HCT116 (cell line): ENCODE measurements around the gene SBNO2. TPM values are rescaled to one million over a fixed set of nuclear protein-coding genes. Genes with fewer than 3 reads are reported as not detected.
"Not testable (repeated sequence)": the region's sequence is repeated elsewhere in the genome, so short reads cannot be mapped to it uniquely, and the experiment has no call there.

Experiments used
- ATAC-seq: fragments of 200-7000 bp; cut with Tn5 transposase; 2 replicates; pipeline ENCODE4 v1.9.1; 2020; ENCODE audit warnings: mild to moderate bottlenecking, moderate library complexity
- BruUV-seq: library from RNA; stranded (reverse); fragments of 400-500 nt; replicated peaks from 2 replicates; lab custom pipeline; 2021; lab: Mats Ljungman, UMichigan
- CTCF ChIA-PET: fragments of 300-600 bp; sonication (Branson Sonifier 250); formaldehyde crosslinking; loops from one replicate; lab custom pipeline; 2021; ENCODE audit warnings: antibody characterized with exemption; lab: Charles Lee
- POLR2A ChIA-PET: fragments of 300-600, 350-600 bp; sonication (Branson Sonifier 250); formaldehyde crosslinking; loops from one replicate; lab custom pipeline; 2021; ENCODE audit warnings: antibody characterized with exemption; lab: Charles Lee
- RAD21 ChIA-PET, 2 experiments: fragments of 300-600 bp; sonication (Branson Sonifier 250); formaldehyde crosslinking; loops; one replicate each; lab custom pipeline; 2023; ENCODE audit warnings: low total read pairs in 2 of 2; ENCODE audit not compliant: uncharacterized antibody in 2 of 2, unreplicated experiment in 2 of 2, low non-redundant PET in 1 of 2; lab: Charles Lee
- DNase-seq: peaks from one replicate; pipeline ENCODE4 v3.0.0-alpha.2; 2010; ENCODE audit warnings: low read depth, low spot score
- H2AFZ ChIP-seq: fragments of 200-600 bp; shearing (Covaris generic), sonication (generic); 2 replicates; pipeline ENCODE4 v1.6.1; 2017; ENCODE audit warnings: low read depth, mixed run types, mixed read lengths, antibody characterized with exemption, low read length; ENCODE audit not compliant: poor library complexity, severe bottlenecking
- H3K27ac ChIP-seq: 2 replicates; pipeline ENCODE4 v1.5.1; 2012; ENCODE audit warnings: low read depth, low read length
- H3K27me3 ChIP-seq: fragments of 200-600 bp; sonication (generic); 2 replicates; pipeline ENCODE4 v1.6.1; 2016; ENCODE audit warnings: mixed run types, low read length, mixed read lengths; ENCODE audit not compliant: insufficient read depth
- H3K36me3 ChIP-seq, 2 experiments: fragments of 200-500 bp in 1 of 2; fragments of 200-600 bp in 1 of 2; sonication (Bioruptor generic) in 1 of 2; sonication (generic) in 1 of 2; 2 replicates each; pipeline versions ENCODE4 v1.5.1 to v1.6.1; 2014 to 2016; ENCODE audit warnings: low read length in 2 of 2, inconsistent platforms in 1 of 2, mixed read lengths in 1 of 2, mixed run types in 1 of 2; ENCODE audit not compliant: insufficient read depth in 2 of 2, control insufficient read depth in 1 of 2
- H3K4me1 ChIP-seq, 2 experiments: fragments of 200-600 bp in 1 of 2; sonication (generic) in 1 of 2; 2 replicates each; pipeline versions ENCODE4 v1.5.1 to v1.6.1; 2012 to 2017; ENCODE audit warnings: low read length in 2 of 2, inconsistent platforms in 1 of 2, mild to moderate bottlenecking in 1 of 2, mixed read lengths in 1 of 2, mixed run types in 1 of 2, moderate library complexity in 1 of 2; ENCODE audit not compliant: insufficient read depth in 2 of 2, control insufficient read depth in 1 of 2
- H3K4me2 ChIP-seq: fragments of 200-600 bp; sonication (generic); 2 replicates; pipeline ENCODE4 v1.6.1; 2017; ENCODE audit warnings: mixed run types, low read length, mixed read lengths
- H3K4me3 ChIP-seq, 2 experiments: fragments of 200-600 bp in 1 of 2; sonication (generic) in 1 of 2; replicated peaks in 1 of 2; 2 replicates each; pipeline ENCODE4 v1.5.1; 2011 to 2016; ENCODE audit warnings: low read length in 2 of 2, control low read depth in 1 of 2, low read depth in 1 of 2, mild to moderate bottlenecking in 1 of 2, mixed read lengths in 1 of 2, mixed run types in 1 of 2
- H3K79me2 ChIP-seq: fragments of 200-600 bp; sonication (generic); 2 replicates; pipeline ENCODE4 v1.6.1; 2017; ENCODE audit warnings: mild to moderate bottlenecking, mixed run types, low read length, moderate library complexity, mixed read lengths; ENCODE audit not compliant: insufficient read depth
- H3K9ac ChIP-seq: fragments of 200-600 bp; sonication (generic); 2 replicates; pipeline ENCODE4 v1.6.1; 2016; ENCODE audit warnings: low read length, mixed read lengths
- H3K9me2 ChIP-seq: fragments of 200-600 bp; sonication (generic), shearing (Covaris generic); 2 replicates; pipeline ENCODE4 v1.6.1; 2017; ENCODE audit warnings: mixed run types, mild to moderate bottlenecking, moderate library complexity; ENCODE audit not compliant: insufficient read depth
- H3K9me3 ChIP-seq, 2 experiments: fragments of 200-500 bp in 1 of 2; fragments of 200-600 bp in 1 of 2; sonication (Bioruptor generic) in 1 of 2; sonication (generic) in 1 of 2; 2 replicates each; pipeline ENCODE4 v1.6.1; 2014 to 2017; ENCODE audit warnings: low read length in 2 of 2, mixed read lengths in 2 of 2, inconsistent platforms in 1 of 2, low read depth in 1 of 2, mild to moderate bottlenecking in 1 of 2, mixed run types in 1 of 2, moderate library complexity in 1 of 2; ENCODE audit not compliant: control insufficient read depth in 1 of 2, insufficient read depth in 1 of 2
- H4K20me1 ChIP-seq: fragments of 200-600 bp; sonication (generic), shearing (Covaris generic); 2 replicates; pipeline ENCODE4 v1.6.1; 2017; ENCODE audit warnings: mixed run types, mild to moderate bottlenecking, moderate library complexity; ENCODE audit not compliant: insufficient read depth
- CBX3 ChIP-seq: IDR thresholded peaks from 2 replicates; pipeline ENCODE4 v1.6.1; 2012; ENCODE audit warnings: low read depth
- CEBPB ChIP-seq: IDR thresholded peaks from 2 replicates; pipeline ENCODE4 v1.6.1; 2012; ENCODE audit warnings: low read depth
- EGR1 ChIP-seq: IDR thresholded peaks from 2 replicates; pipeline ENCODE4 v1.6.1; 2012; ENCODE audit warnings: low read depth
- ELF1 ChIP-seq: IDR thresholded peaks from 2 replicates; pipeline ENCODE4 v1.6.1; 2012; ENCODE audit warnings: low read depth, borderline replicate concordance
- EZH2 ChIP-seq: fragments of 200-600 bp; sonication (generic); IDR thresholded peaks from 2 replicates; pipeline ENCODE4 v1.6.1; 2017; ENCODE audit warnings: antibody characterized with exemption, mixed run types
- POLR2AphosphoS5 ChIP-seq: IDR thresholded peaks from 2 replicates; pipeline ENCODE4 v1.6.1; 2011; ENCODE audit warnings: mild to moderate bottlenecking, low read depth, low read length, moderate library complexity
- RAD21 ChIP-seq: IDR thresholded peaks from 2 replicates; pipeline ENCODE4 v1.6.1; 2012; ENCODE audit warnings: low read depth, mild to moderate bottlenecking
- SP1 ChIP-seq: IDR thresholded peaks from 2 replicates; pipeline ENCODE4 v1.6.1; 2012; ENCODE audit warnings: low read depth
- SRF ChIP-seq: IDR thresholded peaks from 2 replicates; pipeline ENCODE4 v1.6.1; 2012; ENCODE audit warnings: low read depth
- TCF7L2 ChIP-seq: IDR thresholded peaks from 2 replicates; pipeline ENCODE4 v1.7.0; 2011; ENCODE audit warnings: borderline replicate concordance, inconsistent platforms; ENCODE audit not compliant: insufficient read depth, insufficient read length; ENCODE audit errors: extremely low read depth
- YY1 ChIP-seq: IDR thresholded peaks from 2 replicates; pipeline ENCODE4 v1.6.1; 2011; ENCODE audit warnings: low read length, low read depth, moderate library complexity, mild to moderate bottlenecking; ENCODE audit not compliant: insufficient replicate concordance; ENCODE audit errors: extremely low read depth
- ZFX ChIP-seq: fragments of 450-650 bp; IDR thresholded peaks from 2 replicates; pipeline ENCODE4 v1.6.1; 2017
- ZNF274 ChIP-seq: fragments of 200-500 bp; sonication (Bioruptor generic); IDR thresholded peaks from 2 replicates; pipeline ENCODE4 v1.6.1; 2014; ENCODE audit warnings: mild to moderate bottlenecking, low read depth, low read length, inconsistent platforms
- intact Hi-C: fragments of 100-400 bp; cut with micrococcal nuclease; formaldehyde crosslinking; loops from 2 replicates; pipeline ENCODE4 v1.10.0; 2022
- total RNA-seq: library from RNA; stranded (reverse); gene quantifications from one replicate; pipeline ENCODE4 v1.2.1, GENCODE V29; 2021; ENCODE audit not compliant: unreplicated experiment
- TF ChIP-seq, protein P1 (sequence below): IDR thresholded peaks from 2 replicates; pipeline ENCODE4 v1.6.1; 2012
- TF ChIP-seq, protein P2 (sequence below), 3 experiments: fragments of 200-600 bp in 1 of 3; sonication (generic) in 1 of 3; IDR thresholded peaks in 2 of 3; conservative IDR thresholded peaks in 1 of 3; 2 replicates each; pipeline ENCODE4 v1.5.1; 2012 to 2017; ENCODE audit warnings: low read depth in 2 of 3, low read length in 2 of 3, antibody characterized with exemption in 1 of 3, borderline replicate concordance in 1 of 3, control low read depth in 1 of 3, mild to moderate bottlenecking in 1 of 3, mixed read lengths in 1 of 3, mixed run types in 1 of 3, moderate library complexity in 1 of 3; ENCODE audit not compliant: insufficient read depth in 1 of 3
- TF ChIP-seq, protein P3 (sequence below): IDR thresholded peaks from 2 replicates; pipeline ENCODE4 v1.6.1; 2012
- TF ChIP-seq, protein P4 (sequence below): IDR thresholded peaks from 2 replicates; pipeline ENCODE4 v1.6.1; 2011; ENCODE audit warnings: mild to moderate bottlenecking, low read length, moderate library complexity; ENCODE audit not compliant: insufficient replicate concordance; ENCODE audit errors: extremely low read depth

SBNO2 gene
- total RNA-seq, 1 experiment from 2014 or later: 66.4 TPM

DNA sequence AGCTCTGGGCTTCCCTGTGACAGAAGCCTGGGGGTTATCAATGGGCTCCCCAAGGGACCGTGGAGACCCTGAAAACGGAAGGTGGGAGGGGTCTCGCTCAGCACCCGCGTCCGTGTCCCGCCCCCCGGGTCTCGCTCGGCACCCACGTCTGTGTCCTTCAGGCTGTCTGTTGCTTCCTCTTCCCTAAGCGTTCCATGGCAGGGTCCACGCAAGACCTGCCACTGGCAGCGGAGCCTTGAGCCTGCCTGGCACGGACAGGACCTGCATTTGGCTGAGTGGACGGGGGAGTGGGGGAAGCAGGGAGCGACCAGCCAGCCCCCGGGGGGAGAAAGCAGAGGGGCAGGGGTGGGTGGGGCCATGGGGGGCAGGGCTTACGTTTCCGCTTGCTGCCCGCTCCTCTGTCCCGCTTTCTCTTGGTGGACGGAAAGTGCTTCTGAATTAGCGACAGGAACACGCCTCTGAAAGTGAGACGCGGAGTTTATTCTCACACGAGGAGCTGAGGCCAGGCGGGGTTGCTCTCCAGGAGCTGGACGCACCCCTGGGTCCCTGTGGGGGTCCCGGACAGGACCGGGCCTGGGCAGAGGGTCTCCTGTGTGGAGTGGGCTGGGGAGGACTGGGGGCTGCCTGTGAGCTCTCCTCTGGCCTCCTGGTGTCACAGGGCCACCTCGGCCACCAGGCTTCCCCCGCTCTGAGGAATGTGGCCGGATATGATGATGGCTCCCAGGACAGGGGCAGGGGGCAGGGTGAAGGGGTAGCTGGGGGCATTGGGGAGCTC is 58.2 kb downstream of the SBNO2 start:
- no peaks in the 10 kb centered on the region for H3K79me2 ChIP-seq
- no peaks in the 10 kb centered on the region for H4K20me1 ChIP-seq
- H3K36me3 ChIP-seq: peaks cover 3 to 24% of the 10 kb centered on the region in 2 experiments; a peak in 3 of 4 replicates
- H3K27ac ChIP-seq: no peak overlapping the region
- BruUV-seq: no TSS peak
- no peak overlapping the region for H3K4me2 ChIP-seq
- no peak for ATAC-seq
- H3K4me1 ChIP-seq: peaks cover 16 to 25% of the 10 kb centered on the region in 2 experiments
- TF ChIP-seq SRF: no peak
- no peak for TF ChIP-seq POLR2AphosphoS5
- TF ChIP-seq, protein P1, sequence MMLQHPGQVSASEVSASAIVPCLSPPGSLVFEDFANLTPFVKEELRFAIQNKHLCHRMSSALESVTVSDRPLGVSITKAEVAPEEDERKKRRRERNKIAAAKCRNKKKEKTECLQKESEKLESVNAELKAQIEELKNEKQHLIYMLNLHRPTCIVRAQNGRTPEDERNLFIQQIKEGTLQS: no peak
- TF ChIP-seq, protein P2, sequence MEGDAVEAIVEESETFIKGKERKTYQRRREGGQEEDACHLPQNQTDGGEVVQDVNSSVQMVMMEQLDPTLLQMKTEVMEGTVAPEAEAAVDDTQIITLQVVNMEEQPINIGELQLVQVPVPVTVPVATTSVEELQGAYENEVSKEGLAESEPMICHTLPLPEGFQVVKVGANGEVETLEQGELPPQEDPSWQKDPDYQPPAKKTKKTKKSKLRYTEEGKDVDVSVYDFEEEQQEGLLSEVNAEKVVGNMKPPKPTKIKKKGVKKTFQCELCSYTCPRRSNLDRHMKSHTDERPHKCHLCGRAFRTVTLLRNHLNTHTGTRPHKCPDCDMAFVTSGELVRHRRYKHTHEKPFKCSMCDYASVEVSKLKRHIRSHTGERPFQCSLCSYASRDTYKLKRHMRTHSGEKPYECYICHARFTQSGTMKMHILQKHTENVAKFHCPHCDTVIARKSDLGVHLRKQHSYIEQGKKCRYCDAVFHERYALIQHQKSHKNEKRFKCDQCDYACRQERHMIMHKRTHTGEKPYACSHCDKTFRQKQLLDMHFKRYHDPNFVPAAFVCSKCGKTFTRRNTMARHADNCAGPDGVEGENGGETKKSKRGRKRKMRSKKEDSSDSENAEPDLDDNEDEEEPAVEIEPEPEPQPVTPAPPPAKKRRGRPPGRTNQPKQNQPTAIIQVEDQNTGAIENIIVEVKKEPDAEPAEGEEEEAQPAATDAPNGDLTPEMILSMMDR (IDR thresholded peaks at IDR 0.05 in 2 of 3, conservative IDR thresholded peaks at IDR 0.05 in 1 of 3; ENCODE audit: borderline replicate concordance in 1 of 3, insufficient read depth in 1 of 3, low read depth in 2 of 3, low read length in 2 of 3): no peak
- TF ChIP-seq TCF7L2: no peak
- TF ChIP-seq, protein P3, sequence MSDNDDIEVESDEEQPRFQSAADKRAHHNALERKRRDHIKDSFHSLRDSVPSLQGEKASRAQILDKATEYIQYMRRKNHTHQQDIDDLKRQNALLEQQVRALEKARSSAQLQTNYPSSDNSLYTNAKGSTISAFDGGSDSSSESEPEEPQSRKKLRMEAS: no peak
- no peak for TF ChIP-seq SP1
- no peak for TF ChIP-seq ZNF274
- no peak for TF ChIP-seq EZH2
- TF ChIP-seq, protein P4, sequence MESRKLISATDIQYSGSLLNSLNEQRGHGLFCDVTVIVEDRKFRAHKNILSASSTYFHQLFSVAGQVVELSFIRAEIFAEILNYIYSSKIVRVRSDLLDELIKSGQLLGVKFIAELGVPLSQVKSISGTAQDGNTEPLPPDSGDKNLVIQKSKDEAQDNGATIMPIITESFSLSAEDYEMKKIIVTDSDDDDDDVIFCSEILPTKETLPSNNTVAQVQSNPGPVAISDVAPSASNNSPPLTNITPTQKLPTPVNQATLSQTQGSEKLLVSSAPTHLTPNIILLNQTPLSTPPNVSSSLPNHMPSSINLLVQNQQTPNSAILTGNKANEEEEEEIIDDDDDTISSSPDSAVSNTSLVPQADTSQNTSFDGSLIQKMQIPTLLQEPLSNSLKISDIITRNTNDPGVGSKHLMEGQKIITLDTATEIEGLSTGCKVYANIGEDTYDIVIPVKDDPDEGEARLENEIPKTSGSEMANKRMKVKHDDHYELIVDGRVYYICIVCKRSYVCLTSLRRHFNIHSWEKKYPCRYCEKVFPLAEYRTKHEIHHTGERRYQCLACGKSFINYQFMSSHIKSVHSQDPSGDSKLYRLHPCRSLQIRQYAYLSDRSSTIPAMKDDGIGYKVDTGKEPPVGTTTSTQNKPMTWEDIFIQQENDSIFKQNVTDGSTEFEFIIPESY: no peak
- TF ChIP-seq CBX3: no peak
- TF ChIP-seq RAD21: no peak
- TF ChIP-seq CEBPB: no peak
- TF ChIP-seq ZFX: no peak
- no peak for TF ChIP-seq YY1
- TF ChIP-seq ELF1: no peak
- TF ChIP-seq EGR1: no peak
- TF ChIP-seq, all 23 proteins: peak for 0
- ChIA-PET RAD21 (no interaction called here), CTCF (no interaction called here), POLR2A (no interaction called here)
- intact Hi-C loops: no loop called here
- Histone ChIP-seq H3K4me3 (no peak overlapping the region), H3K9me2 (no peaks in the 10 kb centered on the region), H3K9me3 (no peaks in the 10 kb centered on the region), H2AFZ (no peak overlapping the region), H3K27me3 (no peaks in the 10 kb centered on the region), H3K9ac (no peak overlapping the region)
- no peak for DNase-seq

DNA sequence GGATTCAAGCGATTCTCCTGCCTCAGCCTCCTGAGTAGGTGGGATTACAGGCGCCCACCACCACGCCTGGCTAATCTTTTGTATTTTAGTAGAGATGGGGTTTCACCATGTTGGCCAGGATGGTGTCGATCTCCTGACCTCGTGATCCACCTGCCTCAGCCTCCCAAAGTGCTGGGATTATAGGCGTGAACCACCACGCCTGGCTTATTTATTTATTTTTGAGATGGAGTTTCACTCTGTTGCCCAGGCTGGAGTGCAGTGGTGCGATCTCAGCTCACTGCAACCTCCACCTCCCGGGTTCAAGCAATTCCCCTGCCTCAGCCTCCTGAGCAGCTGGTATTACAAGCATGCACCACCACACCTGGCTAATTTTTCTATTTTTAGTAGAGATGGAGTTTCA is 59.3 kb downstream of the SBNO2 start:
- H3K4me2 ChIP-seq, H4K20me1 ChIP-seq, CTCF ChIA-PET, RAD21 ChIA-PET, ATAC-seq, DNase-seq, H3K9me3 ChIP-seq, H3K79me2 ChIP-seq, H2AFZ ChIP-seq, H3K9me2 ChIP-seq, H3K4me3 ChIP-seq, H3K27me3 ChIP-seq, H3K27ac ChIP-seq, POLR2A ChIA-PET, H3K9ac ChIP-seq, BruUV-seq: not testable (repeated sequence)
- Histone ChIP-seq H3K4me1 (peaks cover 16 to 25% of the 10 kb centered on the region in 2 experiments), H3K36me3 (peaks cover 1 to 13% of the 10 kb centered on the region in 2 experiments; a peak in 3 of 4 replicates)
- intact Hi-C loops: loop anchor here (5.0 kb wide), 1 partner anchor 78 kb away; no protein-coding TSS in a partner anchor
